ENCODE measurements around the gene HORMAD2. TPM values are rescaled to one million over a fixed set of nuclear protein-coding genes. Genes with fewer than 3 reads are reported as not detected.

Gene HORMAD2
- total and polyA plus RNA-seq, 2 donors (not counting 3 experiments of a cell fraction or from before 2014, with no cell fraction given): not detected

- Histone ChIP-seq H3K4me1 (ENCODE audit: control insufficient read depth, extremely low read depth, insufficient read depth, low read length) (peaks cover 19% of the 10 kb centered on the region), H3K27ac (ENCODE audit: insufficient read depth, low read depth, low read length) (no peak overlapping the region), H3K9me1 (replicated peaks; ENCODE audit: control insufficient read depth, extremely low read depth, insufficient read depth, low read length) (no peaks in the 10 kb centered on the region), H3K4me3 (replicated peaks in 1 of 3; ENCODE audit: insufficient read depth in 1 of 3, low read depth in 1 of 3, low read length in 3 of 3) (no peak overlapping the region), H4K20me1 (replicated peaks; ENCODE audit: control insufficient read depth, extremely low read depth, insufficient read depth, low read length) (no peaks in the 10 kb centered on the region), H3K36me3 (ENCODE audit: control insufficient read depth in 2 of 2, extremely low read depth in 1 of 2, insufficient read depth in 2 of 2, low read length in 2 of 2) (no peaks in the 10 kb centered on the region), H3K4me2 (ENCODE audit: insufficient read depth, low read length) (peak overlapping the region; percentile 31), H3K79me2 (ENCODE audit: control insufficient read depth, insufficient read depth, low read length) (no peaks in the 10 kb centered on the region), H2AFZ (ENCODE audit: low read depth, low read length) (no peak overlapping the region), H3K9me3 (replicated peaks; ENCODE audit: control insufficient read depth, insufficient read depth, low read length) (no peaks in the 10 kb centered on the region), H3K9ac (replicated peaks; ENCODE audit: extremely low read depth, insufficient read depth, low read length) (no peak overlapping the region), H3K27me3 (ENCODE audit: control insufficient read depth in 2 of 2, insufficient read depth in 2 of 2, low read length in 2 of 2) (no peaks in the 10 kb centered on the region)
- TF ChIP-seq CTCF (IDR thresholded peaks at IDR 0.05; ENCODE audit: extremely low read depth in 1 of 2, insufficient read depth in 1 of 2, low read depth in 1 of 2, low read length in 2 of 2): no peak
- TF ChIP-seq EZH2 (IDR thresholded peaks at IDR 0.05; ENCODE audit: borderline replicate concordance, low read depth, low read length, severe bottlenecking): no peak
- TF ChIP-seq JUN (IDR thresholded peaks at IDR 0.05; ENCODE audit: borderline replicate concordance, insufficient read depth, insufficient read length, low read depth): peak; percentile 92
- no peak for TF ChIP-seq POLR2A (IDR thresholded peaks at IDR 0.05; ENCODE audit: low read depth, low read length)
- no peak for TF ChIP-seq MAX (IDR thresholded peaks at IDR 0.05; ENCODE audit: insufficient read depth, insufficient read length)
- TF ChIP-seq GATA2 (IDR thresholded peaks at IDR 0.05; ENCODE audit: insufficient read depth, insufficient read length, low read depth, low read length): peak; percentile 45
- TF ChIP-seq MYC (IDR thresholded peaks at IDR 0.05; ENCODE audit: low read depth, low read length): no peak
- peak; percentile 55 for TF ChIP-seq FOS (IDR thresholded peaks at IDR 0.05; ENCODE audit: borderline replicate concordance, insufficient read depth, low read length)
- TF ChIP-seq POLR2AphosphoS5 (IDR thresholded peaks at IDR 0.05; ENCODE audit: insufficient read depth, low read depth, low read length): no peak
- POLR2A ChIA-PET: no interaction called here
- FAIRE-seq: peak; percentile 57
- BruUV-seq (replicated peaks): no TSS peak
- dilution Hi-C loops (cut with MboI; ENCODE audit: extremely low pct_ligation_motif_present, low sequenced_read_pairs): no loop called here
- intact Hi-C loops (cut with micrococcal nuclease): no loop called here
- peak; percentile 92 for DNase-seq (ENCODE audit: low read depth, low spot score)
- CTCF ChIA-PET: interaction anchor here (1.1 to 1.7 kb wide), 5 partner anchors 14 to 44 kb away, joined by 3 to 5 read pairs (median 4); no protein-coding TSS in a partner anchor
These were observed 35.9 kb upstream of the HORMAD2 start for GRCh38 chr22:30044369-30044768.

Data from endothelial cell of umbilical vein (primary cell).